ENCODE results near the gene ATP1A2.
"Not testable (repeated sequence)": the region's sequence is repeated elsewhere in the genome, so short reads cannot be mapped to it uniquely, and the experiment has no call there.

Gene ATP1A2

DNA sequence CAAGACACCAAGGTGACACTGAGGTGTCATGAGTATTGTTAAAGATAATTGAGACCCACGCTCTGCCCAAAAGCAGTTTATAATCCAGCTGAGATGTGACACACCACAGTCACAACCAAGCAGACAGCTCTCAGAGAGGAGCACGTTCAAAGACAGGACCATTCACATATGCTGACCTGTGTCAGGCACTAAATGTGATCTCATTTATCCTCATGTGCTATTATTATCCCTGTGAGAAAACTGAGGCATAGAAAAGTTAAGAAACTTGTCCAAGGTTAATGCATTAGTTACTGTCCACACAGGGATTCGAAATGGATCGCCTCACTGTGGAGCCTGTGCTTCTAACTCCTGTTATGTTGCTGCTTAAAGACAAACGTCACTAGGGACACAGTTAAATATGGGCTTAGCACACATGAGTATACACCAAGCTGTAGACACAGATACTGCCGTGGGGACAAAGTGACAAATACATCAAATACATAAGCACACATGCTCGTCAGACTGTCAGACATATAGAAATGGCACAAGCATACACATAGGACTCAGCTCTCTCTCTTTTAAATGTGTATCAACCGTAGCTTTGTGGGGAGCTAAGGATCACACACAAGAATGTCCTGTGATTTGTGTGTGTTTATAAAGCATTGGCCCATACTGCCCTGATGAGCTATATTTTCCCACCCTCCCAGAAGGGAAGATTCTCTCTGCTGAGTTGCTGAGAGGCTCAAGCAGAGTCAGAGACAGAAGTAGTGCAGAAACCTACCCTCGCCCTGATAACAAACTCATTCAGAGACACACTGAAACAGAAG is 13.6 kb upstream of the ATP1A2 start:
- DNase-seq: no peak

DNA sequence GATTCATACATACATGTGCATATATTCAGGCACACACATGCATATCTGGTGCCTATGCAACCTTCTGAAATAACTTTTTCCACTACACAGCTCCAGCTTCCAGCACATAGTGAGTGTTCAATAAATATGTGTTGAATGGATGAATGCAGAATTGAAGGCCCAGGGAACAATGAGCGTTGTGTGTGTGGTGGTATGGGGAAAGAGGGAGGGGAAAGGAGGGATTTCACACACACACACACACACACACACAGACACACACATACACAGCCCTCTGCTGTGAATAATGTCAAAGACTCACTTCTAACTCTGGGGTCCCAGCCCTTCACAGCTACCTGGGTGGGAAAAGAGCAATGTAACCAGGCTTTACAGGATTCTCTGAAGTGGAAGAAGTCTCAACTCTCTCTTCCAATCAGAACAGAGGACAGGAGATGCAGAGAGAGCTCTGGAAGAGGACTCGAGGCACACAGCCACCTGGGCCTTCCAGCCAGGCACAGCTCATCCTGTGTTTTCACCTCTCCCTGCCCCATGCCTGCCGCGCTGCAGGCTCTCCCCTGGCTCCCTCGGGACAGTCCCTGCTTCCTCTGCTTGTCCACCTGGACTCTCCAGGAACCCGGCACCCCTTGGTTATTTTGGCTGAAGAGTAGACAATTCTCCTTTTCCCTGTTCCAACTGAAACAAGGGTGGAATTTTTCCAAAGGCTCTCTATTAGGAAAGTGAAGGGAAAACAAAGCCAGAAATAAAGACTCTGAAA is 11.7 kb upstream of the ATP1A2 start:
- DNase-seq: no peak

DNA sequence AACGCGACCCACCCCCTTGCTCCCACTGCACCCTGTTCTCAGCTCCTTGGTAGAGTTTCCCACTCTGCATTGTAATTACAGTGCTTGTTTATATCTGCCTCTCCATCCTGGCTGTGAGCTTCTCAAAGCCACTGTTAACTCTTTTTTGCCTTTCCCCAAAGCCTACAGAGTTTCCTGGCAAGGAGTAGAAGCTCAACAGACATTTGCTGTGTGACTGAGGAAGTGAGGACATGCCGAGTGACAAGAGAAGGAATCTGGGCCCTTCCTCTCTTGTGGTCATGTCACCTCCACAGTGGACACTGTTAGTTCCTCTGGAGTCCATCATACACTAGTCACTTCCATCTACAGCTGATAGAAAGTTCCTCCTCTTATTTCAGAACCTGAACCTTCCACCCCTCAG is 11.1 kb upstream of the ATP1A2 start:
- DNase-seq: no peak

DNA sequence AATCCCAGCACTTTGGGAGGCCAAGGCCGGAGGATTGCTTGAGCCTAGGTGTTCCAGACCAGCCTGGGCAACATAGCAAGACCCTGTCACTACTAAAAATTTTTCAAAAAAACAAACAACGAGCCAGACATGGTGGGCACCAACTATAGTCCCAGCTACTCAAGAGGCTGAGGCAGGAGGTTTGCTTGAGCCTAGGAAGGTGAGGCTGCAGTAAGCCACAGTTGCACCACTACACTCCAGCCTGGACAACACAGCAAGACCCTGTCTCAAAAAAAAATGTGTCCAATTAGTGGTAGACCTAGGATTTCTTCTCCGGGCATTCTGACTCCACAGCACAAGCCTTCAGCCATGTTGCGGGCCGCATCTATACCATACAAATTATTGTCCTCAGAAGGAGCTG is 10.4 kb upstream of the ATP1A2 start:
- DNase-seq: no peak

DNA sequence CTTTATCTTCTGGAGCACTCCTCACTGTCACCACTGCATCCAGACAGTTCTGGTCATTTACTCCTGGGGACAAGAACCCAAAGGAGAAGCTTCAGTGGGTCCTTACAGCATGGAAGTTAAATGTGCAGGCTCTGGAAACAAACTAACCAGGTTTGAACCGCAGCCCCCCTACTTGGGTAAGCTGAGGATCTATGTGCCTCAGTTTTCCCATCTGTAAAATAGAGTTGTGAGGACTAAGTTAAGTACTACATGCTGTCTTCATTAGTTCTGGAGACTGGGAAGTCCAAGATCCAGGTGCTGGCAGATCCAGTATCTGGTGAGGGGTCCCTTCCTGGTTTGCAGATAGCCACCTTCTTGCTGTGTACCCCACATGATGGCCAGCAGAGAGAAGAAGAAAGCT is 8.0 kb upstream of the ATP1A2 start:
- no peak for DNase-seq

DNA sequence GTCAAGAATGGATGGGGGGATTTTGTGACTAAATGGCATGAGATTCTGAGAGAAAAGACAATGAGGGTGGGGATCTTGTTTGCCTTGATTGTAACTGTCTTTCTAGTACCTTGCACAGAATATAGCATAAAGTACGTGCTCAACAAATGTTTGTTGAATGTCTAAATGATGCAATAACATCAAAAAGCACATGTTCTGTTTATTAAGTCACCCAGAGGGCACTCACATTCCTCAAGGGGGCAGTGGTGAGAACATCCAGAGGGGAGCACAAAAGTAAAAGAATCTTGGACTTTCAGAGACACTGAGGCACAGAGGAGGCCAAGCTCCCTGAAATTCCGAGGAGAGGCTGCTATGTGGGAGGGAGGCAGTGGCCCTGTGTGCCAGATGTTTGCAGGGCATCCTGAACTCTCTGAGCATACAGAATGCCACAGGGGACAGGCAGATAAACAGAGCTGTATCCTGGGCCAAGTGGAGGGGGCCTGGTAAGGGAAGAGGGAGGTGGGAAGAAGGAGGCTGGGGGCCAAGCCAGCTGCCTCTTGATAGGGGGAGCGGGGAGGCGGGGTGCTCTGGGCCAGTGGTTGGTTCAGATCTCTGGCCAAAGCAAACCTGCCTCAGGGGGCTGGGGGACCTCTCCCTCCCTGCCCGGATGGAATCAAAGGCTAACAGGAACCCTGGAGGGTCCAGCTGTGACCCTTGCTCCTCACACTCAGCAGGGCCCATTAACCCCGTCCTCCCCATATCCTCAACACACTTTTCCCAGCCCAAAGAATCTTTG is 6.5 kb upstream of the ATP1A2 start:
- no peak for DNase-seq

DNA sequence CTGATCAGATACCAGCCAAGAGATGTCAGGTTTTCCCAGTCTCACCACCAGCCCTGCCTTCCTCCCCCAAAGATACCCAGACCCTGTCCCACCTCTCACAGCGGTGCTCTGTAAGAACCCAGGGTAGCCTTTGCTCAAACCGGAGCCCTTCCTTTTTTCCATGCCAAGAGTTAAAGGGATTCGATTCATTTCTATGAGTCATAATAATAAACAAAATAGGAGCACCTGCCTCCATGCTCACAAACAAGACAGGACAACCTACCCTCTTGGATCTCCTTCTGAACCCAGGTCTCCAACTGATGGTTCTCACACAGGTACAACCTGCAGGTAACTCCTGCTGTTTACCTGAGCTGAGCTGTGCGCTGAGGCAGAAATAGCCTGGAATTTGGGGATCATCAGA is 5.9 kb upstream of the ATP1A2 start:
- no peak for DNase-seq

DNA sequence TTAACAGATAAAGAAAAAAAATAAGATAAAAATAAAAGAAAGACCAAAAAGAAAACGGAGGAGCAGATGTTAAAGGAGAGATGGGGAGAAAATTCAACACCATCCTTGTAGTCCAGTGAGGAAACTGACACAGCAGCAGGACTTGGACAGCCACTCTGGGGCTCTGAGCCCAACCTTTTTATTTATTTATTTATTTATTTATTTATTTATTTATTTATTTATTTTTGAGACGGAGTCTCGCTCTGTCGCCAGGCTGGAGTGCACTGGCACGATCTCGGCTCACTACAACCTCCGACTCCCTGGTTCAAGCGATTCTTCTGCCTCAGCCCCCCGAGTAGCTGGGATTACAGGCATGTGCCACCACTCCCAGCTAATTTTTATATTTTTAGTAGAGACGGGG is 4.1 kb upstream of the ATP1A2 start:
- not testable (repeated sequence) for DNase-seq

DNA sequence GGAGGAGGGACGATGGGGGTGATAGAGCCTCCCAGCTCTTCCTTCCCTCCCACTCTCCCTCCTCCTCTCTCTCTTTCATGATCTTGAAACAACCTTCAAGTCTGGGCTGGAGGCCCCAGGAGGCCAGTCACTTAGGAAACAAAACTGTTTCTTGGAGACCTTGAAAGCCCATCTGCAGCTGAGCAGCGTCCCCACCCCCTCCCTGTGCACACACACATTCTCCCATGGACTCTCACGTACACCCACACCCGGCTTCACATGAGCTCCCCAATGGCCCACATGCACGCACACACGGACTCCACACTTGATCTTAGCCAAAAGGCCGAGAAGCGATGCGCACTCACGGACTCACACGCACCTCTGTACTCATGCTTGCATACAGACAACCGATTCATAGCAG is 3.2 kb upstream of the ATP1A2 start:
- DNase-seq: no peak

DNA sequence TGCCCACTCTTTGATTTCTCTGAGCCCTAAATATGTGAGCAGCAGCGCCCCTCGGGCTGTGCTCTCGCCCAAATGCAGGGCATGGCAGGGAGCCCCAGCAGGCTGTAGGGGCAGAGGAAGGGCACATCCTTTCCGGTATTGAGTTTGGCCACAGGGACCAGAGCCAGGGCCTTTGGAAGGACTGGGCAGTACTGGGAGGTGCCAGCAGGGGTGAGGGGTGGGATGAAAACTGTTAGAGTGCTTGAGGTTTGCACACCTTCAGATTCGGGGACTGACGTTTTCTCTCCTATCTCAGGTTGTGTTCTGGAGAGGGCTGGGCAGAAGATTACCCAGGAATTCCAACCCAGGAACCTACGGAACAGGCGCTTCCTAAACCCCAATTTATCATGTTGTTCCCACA is 2.2 kb upstream of the ATP1A2 start:
- no peak for DNase-seq

DNA sequence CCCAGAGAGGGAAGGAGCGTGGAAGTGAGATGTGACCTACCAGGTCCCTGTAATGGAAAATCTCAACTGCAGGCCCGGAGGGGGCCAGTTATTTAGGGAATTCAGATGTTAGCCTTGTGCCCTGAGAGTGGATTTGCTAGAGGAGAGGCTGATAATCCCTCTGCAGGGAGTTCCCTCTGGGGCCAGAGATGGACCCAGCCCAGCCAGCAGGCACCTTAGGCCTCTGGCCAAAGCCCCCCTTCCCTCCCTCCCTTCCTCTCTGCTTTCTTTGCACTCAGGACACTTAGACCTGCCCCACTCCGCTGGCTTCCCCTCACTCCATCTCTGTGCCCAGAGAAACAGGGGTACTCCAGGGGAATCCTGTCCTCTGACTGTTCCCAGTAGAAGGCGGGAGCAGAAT is 1.5 kb upstream of the ATP1A2 start:
- no peak for DNase-seq

DNA sequence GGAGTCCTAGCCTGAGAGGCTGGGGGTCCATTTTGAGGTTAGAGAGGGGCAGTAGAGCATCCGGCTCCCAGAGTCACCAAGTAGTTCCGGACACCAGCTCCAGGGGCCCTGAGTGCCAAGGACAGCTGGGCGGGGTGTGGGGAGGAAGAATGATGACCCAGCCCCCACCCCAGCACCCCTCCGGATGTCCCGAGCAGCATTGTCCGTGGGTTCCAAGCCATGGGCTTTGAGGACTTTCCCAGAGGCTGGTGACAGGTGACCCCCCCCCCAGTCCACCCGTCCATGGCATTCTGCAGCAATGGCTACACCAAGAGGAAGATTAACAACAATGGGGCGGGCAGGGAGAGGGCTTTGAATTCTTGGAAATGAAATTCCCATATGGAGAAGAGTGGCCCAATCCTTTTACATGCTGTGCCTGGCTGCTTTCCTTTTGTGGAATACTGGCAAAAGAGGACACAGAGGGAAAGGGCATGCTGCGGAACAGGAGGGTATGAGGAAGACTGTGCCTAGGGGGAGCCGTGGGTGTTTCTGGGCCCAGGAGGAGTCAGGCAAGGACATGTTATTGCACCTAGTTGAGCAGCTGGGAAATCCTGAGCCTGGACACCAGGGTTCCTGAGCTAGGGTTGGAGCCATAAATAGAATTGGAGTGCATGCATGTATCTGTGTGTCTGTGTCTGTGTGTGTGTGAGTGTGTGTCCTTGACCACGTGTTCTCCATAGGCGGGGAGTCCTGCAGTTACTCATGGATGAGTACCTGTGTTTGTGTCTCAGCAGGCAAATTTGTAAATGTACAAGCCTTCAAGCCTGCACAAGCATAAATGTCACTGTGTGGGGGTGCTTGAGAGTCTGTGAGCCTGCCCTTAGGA is 956 bp downstream of the ATP1A2 start:
- DNase-seq: no peak

DNA sequence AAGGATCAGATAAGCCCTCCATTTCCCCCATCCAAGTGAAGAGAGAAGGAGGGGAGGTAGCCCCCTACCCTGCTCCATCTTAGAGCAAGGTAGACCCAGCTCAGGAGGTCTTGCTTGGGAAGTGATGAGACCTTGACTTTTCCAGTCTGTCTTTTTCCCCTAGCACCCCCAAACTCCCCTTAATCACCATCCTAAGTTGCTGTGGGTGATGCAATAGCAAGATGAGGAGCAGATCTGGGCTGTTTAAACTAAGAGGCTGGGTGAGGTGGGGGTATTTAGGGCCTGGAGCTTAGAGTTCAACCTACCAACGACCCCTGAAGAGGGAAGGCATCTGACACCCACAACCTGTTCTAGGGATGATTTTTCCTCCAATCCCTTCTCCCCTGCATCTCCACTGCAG is 1.7 kb downstream of the ATP1A2 start:
- DNase-seq: no peak

DNA sequence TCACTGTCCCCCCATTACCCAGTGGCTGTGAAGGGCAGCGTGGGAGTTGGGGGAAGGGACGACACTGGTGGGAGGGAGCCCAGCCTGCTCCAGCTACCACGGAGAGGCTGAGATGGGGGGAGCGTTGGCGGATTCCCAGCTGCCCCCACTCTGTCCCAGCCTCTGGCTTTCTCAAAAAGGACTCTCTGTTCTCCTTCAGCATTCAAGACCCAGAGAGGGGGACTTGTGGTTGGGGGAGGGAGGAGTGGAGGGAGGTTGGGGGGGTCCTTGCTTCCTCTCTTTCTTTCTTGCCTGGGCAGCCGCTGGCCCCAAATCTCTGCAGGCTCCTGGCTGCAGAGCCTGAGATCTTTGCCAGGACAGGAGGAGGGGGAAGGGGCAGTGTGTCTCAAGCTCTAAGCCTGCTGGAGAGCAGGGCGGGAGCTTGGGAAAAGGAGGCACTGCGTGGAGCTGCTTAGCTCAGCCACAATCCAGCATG is 2.2 kb downstream of the ATP1A2 start:
- no peak for DNase-seq

DNA sequence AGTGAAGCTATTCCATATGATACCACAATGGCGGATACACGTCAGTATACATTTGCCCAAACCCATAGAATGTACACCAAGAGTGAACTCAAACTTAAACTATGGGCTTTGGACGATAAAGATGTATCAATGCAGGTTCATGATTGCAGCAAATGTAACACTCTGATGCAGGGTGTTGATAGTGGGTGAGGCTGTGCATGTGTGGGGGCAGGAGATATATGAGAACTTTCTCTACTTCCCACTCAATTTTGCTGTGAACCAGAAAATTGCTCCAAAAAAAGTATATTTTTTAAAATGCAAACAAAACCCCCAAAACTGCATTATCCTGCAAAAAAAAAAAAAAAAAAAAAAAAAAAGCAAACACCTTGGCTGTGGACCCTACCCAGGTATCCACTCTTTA is 3.4 kb downstream of the ATP1A2 start:
- DNase-seq: no peak

DNA sequence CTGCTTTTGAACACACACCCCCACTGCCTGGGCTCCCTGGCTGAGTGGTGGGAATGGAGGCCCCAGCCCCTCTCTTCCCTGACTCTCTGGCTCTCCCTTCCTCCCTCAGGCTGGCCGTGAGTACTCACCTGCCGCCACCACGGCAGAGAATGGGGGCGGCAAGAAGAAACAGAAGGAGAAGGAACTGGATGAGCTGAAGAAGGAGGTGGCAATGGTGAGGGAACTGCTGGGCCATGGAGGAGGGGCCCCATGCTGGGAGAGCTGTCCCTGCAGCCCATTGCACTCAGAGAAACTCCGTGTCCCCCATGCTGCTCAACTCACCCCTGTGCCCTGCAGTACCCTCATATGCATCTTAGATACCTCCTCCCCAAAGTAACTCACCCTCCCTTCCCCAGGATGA is 5.2 kb downstream of the ATP1A2 start:
- no peak for DNase-seq

DNA sequence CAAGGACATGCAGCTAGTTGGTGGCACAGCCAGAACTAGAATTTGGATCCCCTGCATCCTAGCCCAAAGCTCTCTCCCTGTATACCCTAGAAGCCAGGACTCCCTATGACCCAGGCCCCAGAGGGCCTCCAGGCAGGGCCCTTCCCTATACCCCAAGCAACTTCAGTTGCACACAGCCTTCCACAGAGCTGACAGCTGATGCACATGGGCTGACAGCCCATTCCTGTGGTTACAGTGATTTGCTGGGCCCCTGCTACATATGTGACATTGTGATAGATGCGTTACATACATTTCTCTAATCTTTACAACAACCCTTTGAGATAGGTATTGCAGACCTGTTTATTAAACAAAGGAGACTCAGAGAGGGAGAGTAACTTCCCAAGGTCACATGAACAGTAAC is 5.8 kb downstream of the ATP1A2 start:
- DNase-seq: no peak

DNA sequence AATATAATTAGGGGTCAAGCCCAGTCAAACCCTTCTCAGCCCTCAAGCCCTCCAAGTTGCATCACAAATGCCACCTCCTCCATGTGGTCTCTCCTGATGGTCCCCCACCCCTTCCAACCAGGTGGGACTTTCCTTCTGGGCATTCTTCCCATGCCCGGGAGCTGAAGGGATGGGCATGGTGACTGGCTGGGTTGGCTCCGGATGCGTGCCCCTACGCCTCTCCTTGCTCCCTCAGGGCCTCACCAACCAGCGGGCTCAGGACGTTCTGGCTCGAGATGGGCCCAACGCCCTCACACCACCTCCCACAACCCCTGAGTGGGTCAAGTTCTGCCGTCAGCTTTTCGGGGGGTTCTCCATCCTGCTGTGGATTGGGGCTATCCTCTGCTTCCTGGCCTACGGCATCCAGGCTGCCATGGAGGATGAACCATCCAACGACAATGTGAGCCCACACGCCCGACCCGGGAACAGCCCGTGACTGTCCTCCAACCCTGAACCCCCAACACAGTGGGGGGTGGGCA is 7.5 kb downstream of the ATP1A2 start:
- DNase-seq: no peak

DNA sequence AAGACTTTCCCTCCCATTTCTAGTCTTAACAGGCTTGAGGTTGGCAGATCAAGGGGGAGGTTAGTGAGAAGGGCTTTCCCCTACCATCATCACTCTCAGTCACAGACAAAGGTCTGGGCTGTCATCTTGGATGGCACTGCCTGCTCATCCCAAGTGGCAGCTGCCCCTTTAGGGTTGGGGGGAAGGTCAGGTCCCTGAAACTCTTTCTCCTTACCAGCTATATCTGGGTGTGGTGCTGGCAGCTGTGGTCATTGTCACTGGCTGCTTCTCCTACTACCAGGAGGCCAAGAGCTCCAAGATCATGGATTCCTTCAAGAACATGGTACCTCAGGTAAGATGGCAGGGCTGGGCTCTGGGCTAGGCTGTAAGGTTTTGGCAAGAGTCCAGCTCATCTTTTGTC is 8.2 kb downstream of the ATP1A2 start:
- no peak for DNase-seq

DNA sequence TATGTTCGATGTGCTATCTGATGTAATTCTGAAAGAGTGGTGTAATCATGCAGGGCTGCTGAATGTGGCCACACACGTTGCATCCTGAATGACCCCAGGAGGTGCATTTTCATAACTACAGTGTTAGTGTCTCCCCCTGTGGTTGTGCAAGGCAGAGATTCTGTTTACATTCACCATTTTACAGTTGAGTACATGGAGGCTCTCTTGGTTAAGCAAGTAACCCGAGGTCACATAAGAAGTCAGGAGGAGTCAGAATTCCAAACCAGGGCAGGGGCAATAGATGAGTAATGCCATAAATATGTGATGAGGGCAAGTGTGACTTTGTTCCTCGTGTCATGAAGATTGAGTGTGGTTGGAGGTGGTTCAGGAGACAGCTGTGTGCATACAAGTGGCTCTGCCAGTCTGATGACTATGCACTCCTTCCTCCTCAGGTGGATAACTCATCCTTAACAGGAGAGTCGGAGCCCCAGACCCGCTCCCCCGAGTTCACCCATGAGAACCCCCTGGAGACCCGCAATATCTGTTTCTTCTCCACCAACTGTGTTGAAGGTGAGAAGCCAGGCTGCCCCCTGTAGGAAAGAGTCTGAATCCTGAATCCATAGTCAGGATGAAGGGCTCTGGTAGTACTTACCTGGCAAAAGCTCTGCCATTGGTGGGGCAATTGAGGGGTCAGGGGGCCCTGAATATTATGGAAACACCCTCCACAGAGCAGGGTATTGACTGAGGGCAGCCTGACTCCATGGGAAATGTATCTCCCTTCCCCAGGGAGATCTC is 9.3 kb downstream of the ATP1A2 start:
- no peak for DNase-seq

DNA sequence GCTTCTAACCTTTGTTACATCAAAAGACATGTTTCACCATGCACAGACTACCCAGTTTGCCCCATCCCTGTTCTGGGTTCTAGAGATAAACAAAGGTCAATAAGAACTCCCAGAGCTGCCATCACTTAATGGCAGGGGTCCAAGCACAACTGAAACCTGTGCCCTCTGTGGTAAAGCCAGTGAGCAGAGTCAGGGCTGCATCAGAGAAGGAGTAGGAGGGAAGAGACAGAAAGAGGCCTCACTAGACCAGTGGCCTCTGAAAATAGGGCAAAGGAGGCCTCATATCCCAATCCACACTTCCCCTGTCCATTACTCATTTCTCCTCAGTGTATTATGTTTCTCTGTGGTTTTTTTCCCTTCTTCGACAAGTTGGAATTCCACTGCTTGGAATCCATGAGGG is 10.2 kb downstream of the ATP1A2 start:
- no peak for DNase-seq

DNA sequence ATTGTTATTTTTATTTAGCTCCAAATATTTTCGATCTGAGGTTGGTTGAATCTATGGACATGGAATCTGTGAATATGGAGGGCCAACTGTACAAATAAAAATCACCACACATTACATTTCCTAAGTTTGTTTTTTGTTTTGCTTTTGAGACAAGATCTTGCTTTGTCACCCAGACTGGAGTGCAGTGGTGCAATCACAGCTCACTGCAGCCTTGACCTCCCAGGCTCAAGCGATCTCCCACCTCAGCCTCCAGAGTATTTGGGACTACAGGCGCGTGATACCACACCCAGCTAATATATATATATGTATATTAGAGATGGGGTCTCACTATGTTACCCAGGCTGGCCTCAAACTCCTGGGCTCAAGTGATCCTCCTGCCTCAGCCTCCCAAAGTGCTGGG is 10.8 kb downstream of the ATP1A2 start:
- not testable (repeated sequence) for DNase-seq

Measured in activated T-cell treated with anti-CD3 and anti-CD28 coated beads for 4 hours (primary cell).